ENCODE results near the gene CFHR3.
"Not testable (repeated sequence)": the region's sequence is repeated elsewhere in the genome, so short reads cannot be mapped to it uniquely, and the experiment has no call there.

The CFHR3 gene

DNA sequence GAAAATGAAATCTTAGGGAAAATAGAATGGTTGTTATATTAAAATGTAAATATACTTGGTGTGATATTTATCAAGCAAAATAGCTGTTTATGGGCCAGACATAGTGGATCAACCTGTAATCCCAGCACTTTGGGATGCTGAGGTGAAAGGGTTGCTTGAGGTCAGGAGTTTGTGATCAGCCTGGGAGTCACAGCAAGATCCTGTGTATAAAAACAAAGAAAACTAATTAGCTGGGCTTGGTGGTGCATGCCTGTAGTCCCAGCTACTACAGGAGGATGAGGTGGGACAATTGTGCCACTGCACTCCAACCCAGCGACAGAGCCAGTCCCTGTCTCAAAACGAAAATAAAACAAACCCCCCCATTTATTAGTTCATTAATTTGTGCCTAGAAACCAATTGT, 23.3 kb downstream of the CFHR3 start:
- no peak overlapping the region for H3K4me3 ChIP-seq (replicated peaks; ENCODE audit: low read depth, low read length)
- TF ChIP-seq, protein P1, sequence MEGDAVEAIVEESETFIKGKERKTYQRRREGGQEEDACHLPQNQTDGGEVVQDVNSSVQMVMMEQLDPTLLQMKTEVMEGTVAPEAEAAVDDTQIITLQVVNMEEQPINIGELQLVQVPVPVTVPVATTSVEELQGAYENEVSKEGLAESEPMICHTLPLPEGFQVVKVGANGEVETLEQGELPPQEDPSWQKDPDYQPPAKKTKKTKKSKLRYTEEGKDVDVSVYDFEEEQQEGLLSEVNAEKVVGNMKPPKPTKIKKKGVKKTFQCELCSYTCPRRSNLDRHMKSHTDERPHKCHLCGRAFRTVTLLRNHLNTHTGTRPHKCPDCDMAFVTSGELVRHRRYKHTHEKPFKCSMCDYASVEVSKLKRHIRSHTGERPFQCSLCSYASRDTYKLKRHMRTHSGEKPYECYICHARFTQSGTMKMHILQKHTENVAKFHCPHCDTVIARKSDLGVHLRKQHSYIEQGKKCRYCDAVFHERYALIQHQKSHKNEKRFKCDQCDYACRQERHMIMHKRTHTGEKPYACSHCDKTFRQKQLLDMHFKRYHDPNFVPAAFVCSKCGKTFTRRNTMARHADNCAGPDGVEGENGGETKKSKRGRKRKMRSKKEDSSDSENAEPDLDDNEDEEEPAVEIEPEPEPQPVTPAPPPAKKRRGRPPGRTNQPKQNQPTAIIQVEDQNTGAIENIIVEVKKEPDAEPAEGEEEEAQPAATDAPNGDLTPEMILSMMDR (IDR thresholded peaks at IDR 0.05; ENCODE audit: low read depth, low read length, missing control alignments): no peak
- DNase-seq (ENCODE audit: extremely low read depth, low read depth): no peak

DNA sequence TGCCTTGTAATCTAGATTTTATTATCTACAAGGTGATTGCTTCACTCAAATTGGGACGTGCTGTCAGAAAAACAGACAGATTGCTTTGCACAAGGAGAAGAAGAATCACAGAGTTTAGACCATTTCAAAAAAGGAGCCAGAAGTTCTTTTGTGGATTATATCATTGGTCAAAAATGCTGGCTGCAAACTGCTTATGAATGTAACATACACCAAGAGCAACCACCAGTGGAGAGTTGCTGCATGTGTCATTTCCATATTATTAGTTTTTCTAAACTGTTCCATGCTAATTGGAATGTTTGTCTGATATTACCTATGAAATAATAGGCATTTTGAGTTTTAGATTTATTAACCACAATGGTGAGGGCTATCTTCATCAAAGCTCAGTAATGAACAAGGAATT, 27.3 kb downstream of the CFHR3 start:
- DNase-seq (ENCODE audit: extremely low read depth, low read depth); H3K4me3 ChIP-seq (replicated peaks; ENCODE audit: low read depth, low read length): not testable (repeated sequence)

DNA sequence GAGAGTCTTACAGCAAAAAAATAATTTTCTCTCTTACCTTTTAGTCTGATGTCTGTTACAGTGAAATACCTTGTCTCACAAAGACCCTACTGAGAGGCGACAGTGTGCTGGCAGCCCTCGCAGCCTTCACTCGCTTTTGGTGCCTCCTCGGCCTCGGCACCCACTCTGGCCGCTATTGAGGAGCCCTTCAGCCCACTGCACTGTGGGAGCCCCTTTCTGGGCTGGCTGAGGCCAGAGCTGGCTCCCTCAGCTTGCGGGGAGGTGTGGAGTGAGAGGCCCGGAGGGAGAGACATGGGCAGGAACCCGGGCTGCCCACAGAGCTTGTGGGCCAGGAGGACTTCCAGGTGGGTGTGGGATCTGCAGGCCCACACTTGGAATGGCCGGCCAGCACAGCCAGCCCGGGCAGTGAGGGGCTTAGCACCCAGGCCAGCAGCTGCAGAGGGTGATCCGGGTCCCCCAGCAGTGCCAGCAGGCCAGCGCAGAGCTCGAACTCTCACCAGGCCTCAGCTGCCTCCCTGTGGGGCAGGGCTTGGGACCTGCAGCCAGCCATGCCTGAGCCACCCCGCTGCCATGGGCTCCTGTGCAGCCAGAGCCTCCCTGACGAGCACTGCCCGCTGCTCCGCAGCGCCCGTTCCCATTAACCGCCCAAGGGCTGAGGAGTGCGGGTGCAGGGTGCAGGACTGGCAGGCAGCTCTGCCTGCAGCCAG, 34.0 kb downstream of the CFHR3 start:
- DNase-seq (ENCODE audit: extremely low read depth, low read depth): no peak
- TF ChIP-seq, protein P1 (IDR thresholded peaks at IDR 0.05; ENCODE audit: low read depth, low read length, missing control alignments): no peak
- no peak overlapping the region for H3K4me3 ChIP-seq (replicated peaks; ENCODE audit: low read depth, low read length)

DNA sequence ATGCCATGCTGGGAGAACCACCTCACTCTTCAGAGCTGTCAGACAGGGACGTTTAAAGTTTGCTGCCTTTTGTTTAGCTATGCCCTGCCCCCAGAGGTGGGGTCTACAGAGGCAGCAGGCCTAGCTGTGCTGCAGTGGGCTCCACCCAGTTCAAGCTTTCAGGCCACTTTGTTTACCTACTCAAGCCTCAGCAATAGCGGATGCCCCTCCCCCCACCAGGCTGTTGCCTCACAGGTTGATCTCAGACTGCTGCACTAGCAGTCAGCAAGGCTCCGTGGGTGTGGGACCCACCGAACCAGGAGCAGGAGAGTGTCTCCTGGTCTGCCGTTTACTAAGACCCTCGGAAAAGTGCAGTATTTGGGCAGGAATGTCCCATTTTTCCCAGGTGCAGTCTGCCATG, 42.8 kb downstream of the CFHR3 start:
- H3K4me3 ChIP-seq (replicated peaks; ENCODE audit: low read depth, low read length); DNase-seq (ENCODE audit: extremely low read depth, low read depth): not testable (repeated sequence)

DNA sequence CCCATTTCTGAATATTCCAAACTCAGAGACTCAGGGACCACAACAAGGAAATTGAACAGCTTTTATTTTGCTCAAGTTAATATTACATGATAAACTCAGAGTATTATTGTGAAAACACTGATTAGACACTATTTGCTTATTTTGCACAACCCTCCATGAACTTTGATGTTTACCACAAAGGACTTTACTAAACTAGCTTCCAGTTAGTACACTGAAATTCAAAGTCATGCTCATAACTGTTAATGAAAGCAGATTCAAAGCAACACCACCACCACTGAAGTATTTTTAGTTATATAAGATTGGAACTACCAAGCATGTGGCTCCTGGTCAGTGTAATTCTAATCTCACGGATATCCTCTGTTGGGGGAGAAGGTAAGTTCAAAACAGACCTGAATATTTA, 44.9 kb downstream of the CFHR3 start, which contains the start of gene CFHR1:
CFHR1 (plus strand) TSS at position 201 of the 400 bp plus-strand sequence; CDS start at position 315, 114 bp downstream.
- H3K4me3 ChIP-seq (replicated peaks; ENCODE audit: low read depth, low read length); DNase-seq (ENCODE audit: extremely low read depth, low read depth): not testable (repeated sequence)

DNA sequence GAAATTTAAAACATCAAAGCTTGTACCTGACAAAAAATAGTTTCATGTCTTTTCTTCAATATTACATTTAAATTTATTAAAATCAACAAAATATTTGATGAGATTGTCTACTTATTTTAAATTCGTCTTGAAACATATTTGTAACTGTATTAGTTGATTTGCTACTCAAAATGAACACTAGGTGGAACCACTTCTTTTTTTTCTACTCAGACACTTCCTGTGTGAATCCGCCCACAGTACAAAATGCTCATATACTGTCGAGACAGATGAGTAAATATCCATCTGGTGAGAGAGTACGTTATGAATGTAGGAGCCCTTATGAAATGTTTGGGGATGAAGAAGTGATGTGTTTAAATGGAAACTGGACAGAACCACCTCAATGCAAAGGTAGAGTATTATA, 53.2 kb downstream of the CFHR3 start:
- DNase-seq (ENCODE audit: extremely low read depth, low read depth): peak; percentile 29
- TF ChIP-seq, protein P1 (IDR thresholded peaks at IDR 0.05; ENCODE audit: low read depth, low read length, missing control alignments): peak; percentile 22
- H3K4me3 ChIP-seq (replicated peaks; ENCODE audit: low read depth, low read length): not testable (repeated sequence)

Measured in HFF-Myc (cell line).